Stimulated activated naive CD4-positive, alpha-beta T cell (primary cell): ENCODE measurements around the gene NFAM1.

Source experiments
- DNase-seq, 6 experiments: peaks; one replicate each; lab custom pipeline; 2025; lab: John Stamatoyannopoulos, UW

NFAM1 gene

DNA sequence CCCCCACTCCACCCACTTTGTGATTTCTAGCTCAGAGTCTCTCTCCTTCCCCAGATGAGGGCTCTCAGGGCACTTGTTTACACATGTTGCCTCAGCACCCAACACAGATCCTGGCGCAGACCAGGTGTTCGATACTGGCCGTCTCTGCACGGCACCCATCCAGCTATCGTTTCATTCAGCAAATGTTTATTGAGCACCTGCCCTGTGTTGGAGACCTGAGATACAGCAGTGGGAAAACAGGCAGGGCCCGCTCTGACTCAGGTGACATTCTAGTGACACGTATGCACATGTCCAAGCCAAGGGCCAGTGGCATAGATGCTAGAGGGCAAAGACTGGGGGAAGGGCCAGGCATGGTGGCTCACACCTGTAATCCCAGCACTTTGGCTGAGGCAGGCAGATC, 71.9 kb downstream of the NFAM1 start:
- no peak for DNase-seq

DNA sequence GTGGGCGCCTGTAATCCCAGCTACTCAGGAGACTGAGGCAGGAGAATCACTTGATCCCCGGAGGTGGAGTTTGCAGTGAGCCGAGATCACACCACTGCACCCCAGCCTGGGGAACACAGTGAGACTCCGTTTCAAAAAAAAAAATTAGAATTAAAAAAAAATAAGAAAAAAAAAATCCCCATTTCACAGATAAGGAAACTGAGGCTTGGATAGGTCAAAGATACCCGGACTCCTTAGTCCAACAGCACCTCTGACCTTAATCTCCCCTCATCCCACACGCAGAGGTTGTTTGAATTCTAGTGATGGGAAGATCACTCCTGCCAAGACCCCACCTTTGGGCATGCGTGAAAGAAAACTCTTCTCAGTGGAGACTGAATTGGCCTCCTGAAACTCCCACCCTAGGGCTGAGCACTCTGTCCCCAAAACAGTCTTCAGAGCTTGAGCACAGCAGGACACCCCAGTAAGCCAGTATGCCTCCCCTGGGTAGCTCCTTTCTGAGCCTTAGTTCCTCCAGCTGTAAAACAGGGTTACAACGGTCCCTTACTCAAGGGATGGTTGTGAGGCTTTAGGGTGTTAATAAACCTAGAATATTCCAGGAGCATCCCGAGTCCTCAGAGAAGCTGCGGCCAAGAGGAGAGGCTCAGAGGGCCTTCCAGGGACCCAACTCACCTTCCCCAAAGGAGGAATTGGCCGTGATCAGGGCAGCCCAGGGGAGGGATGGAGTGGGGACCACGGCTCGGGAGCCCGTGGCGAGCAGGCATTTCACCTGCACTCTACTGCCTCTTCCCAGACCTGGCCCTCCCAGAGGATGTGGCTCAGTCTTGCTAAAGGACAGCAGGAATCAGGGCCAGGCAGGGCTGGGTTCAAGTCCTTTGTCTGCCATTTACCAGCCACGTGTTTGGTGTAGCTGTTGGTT, 73.3 kb downstream of the NFAM1 start:
- DNase-seq: no peak

DNA sequence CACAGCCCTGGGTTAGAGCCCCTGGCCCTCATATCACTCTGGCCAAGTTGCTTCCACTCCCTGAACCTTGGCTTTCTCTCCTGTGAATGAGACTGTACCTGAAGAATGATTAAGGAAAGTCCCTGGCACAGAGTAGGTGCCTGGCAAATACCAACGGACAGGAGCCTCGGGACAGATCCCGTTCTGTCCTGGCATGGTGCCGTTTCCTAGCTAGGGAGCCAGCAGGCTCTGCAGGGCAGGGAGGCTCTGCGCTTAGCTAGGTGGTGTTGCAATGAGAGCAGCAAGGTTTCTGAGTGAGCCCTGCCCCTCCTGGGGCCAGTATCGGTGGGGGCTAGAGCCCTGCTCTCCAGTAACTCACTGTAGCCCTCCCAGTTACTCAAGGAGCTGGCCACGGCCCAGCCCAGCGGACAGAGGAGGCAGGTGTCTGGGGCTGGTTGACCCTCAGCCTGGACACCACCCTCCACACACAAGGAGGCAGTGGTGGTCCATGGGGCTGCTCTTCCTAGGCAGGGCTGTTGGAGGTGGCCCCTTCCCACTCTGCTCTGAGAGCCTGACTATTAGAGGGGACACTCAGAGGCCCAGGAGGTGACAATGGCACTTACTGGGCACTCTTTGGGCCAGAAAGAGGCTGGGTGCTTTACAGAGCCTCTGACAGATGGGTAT, 74.4 kb downstream of the NFAM1 start:
- DNase-seq: no peak

DNA sequence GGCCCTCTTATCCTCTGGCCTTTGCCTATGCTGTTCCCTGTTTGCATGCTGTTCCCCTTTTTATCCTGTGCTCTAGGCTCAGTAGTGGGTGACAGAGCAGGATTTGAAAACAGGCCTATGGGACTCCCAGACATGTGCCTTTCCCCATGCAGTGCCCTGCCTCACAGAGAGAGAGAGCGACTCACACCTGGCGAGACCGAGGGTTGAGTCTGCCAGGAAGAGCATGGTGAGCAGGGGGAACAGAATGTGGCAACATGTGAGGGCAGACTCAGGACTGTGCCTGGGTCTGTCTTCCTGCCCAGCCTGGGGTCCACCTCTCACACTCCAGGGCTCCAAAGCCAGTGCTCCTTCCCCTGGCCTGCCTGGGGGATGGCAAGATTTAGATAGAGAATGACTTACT, 75.0 kb downstream of the NFAM1 start:
- no peak for DNase-seq

DNA sequence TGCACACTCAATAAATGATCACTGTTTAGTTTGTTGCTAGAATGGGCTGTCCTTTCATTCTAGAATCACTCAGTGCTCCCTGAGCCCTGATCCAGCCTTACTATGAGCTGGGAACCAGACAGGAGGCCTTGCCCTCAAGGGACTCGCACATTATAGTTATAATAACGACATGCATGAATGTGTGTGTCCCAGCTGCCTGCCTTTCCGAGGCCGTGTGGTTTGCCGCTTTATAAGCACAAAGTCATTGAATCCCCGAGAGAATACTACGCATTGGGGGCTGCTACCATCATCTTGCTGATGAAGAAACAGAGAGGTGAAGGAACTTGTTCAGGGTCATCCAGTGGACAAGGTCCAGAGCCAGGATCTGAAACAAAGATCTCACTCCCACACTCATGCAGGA, 75.7 kb downstream of the NFAM1 start:
- no peak for DNase-seq

DNA sequence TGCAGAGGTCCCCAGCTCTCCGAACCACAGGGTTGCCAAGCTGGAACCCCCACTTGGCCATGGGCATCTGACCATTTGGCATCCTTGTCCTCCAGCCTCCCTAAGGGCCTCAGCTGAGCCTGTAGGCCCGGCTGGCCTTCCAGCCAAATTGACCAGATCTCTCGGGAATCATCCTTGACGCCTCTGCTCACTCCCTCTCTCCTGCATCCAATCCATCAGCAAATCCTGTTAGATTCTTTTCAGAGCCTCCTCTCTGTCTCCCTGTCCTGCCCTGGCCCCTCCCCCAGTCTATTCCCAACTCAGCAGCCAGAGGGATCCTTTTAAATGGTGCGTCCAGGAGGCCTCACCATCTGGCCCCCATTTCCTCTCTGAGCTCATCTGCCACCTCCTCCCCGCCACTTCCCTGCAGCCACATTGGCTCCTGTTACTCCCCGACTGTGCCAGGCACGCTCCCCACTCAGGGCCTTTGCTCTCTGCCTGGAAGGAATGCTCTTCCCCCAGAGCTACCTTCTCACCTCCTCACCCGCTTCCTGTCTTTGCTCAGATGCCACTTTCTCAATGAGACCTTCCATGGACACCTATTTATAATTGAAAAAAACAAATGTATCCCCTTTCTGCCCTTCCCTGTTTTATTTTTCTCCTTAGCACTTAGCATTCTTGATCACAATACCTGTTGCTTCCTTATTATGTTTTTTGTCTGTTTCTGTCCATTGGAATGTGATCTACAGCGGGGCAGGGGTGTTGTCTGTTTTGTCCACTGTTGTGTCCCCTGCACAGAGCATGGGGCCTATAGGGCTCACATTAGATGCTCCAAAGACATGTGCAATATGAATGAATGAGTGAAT, 78.1 kb downstream of the NFAM1 start:
- DNase-seq: no peak

DNA sequence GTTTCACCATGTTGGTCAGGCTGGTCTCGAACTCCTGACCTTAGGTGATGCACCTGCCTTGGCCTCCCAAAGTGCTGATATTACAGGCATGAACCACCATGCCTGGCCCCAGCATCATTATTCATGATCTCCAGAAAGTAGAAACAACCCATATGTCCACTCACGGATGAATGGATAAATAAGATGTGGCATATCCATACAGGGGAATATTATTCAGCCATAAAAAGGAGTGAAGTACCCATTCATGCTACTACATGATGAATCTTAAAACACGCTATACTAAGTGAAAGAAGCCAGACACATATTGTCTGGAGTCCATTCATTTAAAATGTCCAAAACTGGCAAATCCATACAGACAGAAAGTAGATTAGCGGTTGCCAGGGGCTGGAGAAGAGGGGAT, 81.8 kb downstream of the NFAM1 start:
- no peak for DNase-seq

DNA sequence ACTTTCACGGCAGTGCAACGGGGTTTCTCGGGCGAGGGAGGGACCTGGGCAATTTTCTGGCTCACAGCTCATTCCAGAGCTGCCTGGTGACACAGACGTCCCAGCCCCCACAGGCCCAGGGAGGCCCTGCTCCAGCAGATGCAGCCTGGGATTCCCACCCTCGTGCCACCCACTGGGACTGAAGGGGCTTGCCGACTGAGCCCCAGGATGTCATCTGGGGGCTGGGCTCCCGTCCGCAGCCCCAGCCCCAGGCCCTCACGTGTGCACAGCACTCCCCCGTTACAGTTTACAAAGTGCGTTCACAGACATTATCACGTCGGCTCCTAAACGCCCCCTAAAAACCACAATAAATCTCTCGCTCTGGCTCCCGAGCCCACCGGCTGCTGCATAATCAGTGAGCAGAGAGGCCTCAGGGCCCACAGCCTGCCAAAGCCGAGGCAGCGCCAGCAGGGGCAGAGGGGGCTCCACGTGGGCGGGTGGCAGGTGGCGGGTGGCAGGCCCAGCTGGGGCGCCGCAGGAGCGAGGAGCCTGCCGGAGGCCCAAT, 84.8 kb downstream of the NFAM1 start:
- no peak for DNase-seq

DNA sequence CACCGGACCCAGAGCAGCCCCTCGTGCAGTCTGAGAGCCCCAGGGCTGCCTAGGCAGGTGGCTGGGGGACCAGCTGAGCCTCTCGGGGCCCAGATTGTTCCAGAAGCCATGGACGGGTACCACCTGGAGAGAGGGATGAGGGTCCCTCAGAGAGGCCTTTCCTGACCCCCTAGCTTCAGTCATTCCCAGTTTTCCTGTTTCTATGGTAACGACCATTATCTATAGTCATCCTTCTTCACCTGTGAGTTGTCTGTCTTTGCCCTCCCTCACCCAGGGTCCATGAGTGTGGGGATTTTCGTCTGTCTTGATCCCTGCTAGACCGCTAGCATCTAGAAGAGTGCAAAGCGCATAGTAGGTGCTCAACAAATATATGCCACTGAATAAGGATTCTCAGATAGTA, 85.5 kb downstream of the NFAM1 start:
- no peak for DNase-seq

DNA sequence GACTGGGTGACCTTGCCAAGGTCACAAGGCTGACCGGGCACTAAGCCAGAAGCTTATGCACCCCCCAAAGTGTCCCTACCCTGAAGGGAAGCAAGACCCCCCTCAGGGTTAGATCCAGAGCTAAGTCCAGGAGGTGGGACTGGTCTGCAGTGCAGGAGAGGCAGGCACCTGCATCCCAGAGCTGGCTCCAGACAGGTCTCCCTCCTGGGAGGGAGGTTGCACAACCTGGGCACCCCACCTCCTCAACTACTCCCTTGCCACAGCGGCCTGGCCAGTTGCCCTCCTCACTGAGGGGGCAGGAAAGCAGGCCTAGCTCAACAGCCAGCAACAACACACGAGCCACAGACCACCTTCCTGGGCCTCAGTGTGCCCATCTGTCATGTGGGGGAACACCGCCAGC, 86.7 kb downstream of the NFAM1 start:
- DNase-seq: no peak

DNA sequence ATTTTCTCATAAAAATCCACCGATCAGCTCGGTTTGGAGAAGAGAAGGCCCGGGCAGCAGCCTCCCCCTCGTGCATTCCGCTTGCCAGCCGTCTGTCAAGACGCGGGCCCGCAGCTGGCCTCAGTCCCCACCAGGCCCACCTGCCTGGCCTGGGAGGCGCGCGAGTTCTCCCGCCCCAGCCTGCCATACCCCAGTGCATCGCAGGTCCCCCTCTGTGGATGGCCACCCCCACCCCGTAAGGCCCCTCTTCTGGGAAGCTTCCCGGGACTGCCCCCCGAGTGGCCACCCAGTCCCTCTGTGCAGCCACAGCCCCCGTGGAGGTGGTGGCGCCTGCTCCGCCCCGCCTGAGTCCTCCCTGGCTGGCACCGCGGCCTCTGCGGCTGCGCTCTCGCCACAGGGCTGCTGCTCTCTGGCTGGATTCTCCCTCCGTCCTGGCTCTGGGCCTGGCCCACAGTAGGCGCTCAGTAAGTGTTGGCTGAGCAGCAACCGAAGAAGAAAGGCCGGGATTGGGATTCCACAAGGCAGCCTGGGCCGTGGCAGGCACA, 87.8 kb downstream of the NFAM1 start:
- no peak for DNase-seq

DNA sequence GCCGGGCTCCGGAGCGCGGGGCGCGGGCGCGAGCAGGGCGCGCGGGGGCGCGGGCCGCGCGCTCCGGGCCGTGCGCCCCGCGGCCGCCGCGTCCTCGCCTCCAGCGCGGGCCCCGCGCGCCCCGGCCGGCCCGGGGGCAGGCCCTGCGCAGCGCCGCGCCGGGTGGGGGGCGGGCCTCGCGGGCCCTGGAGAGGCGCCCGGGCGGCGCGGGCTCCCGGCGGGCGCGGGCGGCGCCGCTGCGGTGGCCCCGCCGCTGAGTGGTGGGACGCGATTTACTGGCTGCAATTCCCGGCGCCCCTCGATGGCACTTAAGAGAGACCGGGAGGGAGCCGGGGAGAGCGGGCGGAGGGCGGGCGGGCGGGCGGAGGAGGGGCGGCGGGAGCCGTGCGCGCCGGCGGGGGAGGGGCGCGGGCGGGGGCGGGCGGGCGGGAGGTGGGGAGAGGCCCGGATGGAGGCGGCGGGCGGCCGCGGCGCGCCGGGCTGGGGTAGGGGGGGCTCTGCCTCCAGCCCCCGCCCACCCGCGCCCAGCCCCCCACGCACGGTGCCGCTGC, 88.6 kb downstream of the NFAM1 start:
- DNase-seq: peak in 3 of 6 experiments; percentile 23 to 35 (median 25)

DNA sequence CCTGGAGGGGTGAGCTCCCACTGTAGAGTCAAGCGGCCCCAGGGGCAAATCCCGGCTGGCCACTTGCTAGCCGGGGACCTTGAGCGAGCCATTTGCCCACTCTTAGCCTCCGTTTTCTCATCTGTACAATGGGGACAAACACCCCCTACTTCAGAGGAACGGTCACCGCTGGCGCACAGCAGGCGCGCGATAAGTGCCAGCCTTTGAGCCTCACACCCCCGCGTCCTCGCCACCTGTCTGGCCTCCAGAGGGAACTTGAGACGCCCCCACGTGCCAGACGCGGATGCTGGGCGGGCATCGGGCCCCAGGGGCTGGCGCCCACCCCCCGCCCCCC, 89.1 kb downstream of the NFAM1 start:
- DNase-seq: peak in 4 of 6 experiments; percentile 6 to 17 (median 12)

DNA sequence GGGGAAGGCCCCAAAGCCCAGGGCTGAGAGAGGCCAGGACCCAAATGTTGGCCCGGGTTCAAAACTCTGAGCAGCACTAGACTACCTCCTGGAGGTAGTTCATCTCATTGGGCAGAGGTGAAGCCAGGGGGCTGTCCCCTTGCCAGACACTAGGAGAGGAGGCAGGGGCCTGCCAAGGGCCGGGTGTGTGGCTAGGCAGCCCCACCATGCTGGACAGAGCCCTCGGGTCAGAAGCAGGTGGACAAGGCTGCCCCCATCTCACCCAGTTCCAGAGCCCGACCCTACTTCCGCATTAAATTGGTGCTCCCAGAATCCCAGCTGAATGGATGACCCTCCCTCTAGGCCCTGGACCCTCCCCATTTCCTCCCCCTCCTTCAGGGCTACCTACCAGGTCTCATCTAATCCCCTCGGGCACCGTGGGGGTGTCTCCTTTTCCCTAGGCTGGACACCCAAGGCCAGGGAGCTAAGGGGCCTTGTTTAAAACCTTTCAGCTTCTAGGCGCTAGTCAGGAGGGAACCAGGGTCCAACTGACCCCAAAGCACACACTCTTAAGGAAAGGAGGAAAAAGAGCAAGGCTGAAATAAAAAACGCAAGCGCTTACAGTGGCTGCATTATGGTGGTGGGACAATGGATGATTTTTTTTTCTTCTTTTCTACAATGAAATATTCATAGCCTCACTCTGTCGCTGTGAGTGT, 89.6 kb downstream of the NFAM1 start:
- DNase-seq: no peak

DNA sequence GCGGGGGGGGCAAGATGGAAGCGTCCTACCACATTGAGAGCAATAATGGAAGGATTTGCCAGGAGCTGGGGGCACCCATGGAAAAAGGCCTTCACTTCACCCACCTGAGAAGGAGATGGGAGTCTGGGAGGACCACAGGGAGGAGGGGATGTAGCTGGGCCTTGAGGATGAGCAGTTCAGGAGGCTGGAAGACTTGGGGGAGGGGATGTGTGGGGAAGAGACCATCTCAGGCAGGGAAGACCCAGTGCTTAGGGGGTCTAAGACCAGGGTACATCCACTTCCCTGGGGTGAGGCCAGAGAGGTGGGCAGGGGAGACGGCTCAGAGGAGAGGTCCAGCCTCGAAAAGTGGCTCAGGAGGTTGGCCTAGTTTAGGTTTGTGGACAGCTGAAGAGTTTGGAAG, 90.4 kb downstream of the NFAM1 start:
- no peak for DNase-seq

DNA sequence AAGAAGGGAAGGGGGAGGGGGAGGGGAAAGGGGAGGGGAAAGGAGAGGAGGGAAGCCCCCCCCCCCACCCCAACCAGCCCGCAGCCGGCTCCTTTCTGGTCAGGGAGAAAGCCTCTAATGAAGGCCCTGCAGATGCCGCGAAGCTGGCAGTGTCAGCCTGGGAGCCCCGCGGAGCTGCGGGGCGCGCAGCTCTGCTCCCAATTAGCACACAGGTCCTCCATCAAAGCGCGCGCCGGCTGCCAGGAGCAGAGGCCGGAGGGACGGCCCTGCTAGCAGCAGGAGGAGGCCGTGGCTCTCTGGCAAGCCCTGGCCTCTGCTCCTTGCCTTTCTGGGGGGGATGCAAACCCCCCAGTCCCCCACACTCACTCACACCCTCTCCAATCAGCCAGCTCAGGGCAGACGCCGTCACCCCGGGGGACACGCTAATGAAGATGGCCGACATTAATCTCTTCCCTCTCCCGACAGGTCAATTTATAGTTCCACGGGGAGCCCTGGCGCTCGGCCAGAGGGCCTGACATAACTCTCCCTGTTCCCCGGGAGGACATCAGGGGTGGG, 91.3 kb downstream of the NFAM1 start:
- no peak for DNase-seq

DNA sequence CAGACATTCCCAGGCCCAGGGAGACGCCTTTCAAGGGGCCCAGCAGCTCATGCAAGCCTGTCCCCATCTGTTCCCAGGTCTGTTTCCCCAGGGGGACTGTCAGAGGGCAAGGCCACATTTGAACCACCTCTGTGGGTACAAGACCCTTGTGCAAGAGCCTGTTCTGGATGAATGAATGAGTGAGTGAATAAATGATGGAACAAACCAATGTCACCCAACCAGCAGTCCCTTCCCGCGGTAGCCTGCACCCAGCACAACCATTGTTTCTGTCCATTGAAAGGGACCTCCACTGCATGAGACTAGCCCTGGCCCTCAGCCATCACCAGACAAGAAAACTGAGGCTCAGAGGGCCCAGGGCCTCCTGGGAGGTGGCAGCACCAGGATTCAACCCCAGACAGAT, 92.1 kb downstream of the NFAM1 start:
- DNase-seq: no peak

DNA sequence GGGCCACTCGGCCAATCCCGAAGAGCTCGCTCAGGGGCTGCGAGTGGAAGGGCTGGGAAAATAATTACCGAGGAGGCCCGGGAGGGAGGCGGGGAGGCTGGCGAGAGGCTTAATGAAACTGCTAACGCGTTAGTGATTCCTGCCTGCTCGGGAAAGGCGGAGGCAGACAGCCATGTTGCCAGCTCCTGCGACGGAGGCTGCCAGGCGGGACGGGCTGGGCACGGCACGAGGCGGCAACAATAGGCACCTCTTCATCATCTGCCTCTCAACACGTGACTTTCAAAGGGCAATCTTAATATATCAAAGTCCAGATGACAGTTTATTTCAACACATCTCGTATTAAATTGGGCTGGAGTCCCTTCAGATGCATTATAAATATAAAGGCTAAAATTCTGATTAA, 93.7 kb downstream of the NFAM1 start:
- DNase-seq: no peak

DNA sequence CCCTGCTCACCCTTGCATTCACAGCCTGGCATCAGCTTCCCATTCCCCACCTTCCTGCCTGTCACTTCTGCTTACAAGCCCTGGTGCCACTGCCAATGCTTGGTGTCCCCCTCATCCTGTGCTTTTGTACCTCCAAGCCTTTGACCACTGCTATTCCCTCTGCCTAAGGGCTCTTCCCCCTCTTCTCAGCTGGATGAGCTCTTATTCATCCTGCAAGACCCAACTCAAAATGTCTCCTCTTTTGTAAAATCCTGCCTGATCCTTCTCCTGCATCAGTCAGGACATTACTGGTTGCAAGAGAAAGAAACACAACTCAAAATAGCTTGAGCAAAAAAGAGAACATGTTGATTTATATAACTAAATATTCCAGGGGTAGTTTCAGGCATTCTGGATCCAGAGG, 94.8 kb downstream of the NFAM1 start:
- no peak for DNase-seq

DNA sequence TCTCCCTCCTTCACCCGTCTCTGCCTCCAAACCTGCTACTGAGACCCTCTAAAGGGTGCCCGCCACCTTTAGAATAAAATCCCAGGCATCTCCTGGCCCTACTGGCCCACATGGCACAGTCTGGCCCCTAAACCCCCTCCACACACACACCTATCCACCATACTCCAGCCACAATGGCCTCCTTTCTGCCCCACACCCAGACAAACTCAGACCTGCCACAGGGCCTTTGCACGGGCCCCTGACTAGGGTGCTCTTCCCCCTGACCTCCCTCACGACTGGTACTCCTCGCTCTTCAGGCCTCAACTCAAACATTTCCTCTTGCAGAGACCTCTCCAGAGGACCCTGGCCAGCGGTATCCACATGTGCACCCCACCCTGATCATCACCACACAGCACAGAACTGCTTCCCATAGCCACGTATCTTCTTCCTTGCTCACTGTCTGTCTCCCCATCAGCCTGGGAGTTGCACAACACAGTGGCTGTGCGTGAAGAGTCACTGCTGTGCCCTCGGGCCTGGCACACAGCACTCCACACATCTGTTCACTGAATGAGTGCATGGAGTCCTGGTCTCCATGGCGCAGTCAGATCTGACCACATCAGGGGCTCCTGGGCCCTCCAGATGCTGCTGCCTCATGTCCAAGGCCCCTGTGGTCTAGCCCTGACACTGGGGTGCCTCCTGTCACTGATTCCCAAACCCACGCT, 95.5 kb downstream of the NFAM1 start:
- DNase-seq: no peak
